ENCODE results near the gene OLA1. TPM values are rescaled to one million over a fixed set of nuclear protein-coding genes. Genes with fewer than 3 reads are reported as not detected.

OLA1 gene
- total RNA-seq, 1 experiment from 2014 or later: 109 TPM

- Mint-ChIP-seq H3K4me1 (peaks cover 18% of the 10 kb centered on the region), H3K27ac (no peak overlapping the region), H3K27me3 (ENCODE audit: low read depth) (peaks cover 24% of the 10 kb centered on the region), H3K9me3 (no peaks in the 10 kb centered on the region), H3K36me3 (no peaks in the 10 kb centered on the region), H3K4me3 (no peak overlapping the region)
- CTCF ChIA-PET: no interaction called here
- no peak for ATAC-seq
- no peak for DNase-seq (ENCODE audit: low spot score)
- POLR2A ChIA-PET: no interaction called here
- no peak for TF ChIP-seq FOXJ3 (CRISPR knock-in tag; IDR thresholded peaks at IDR 0.05; ENCODE audit: borderline replicate concordance)
- no peak for TF ChIP-seq OVOL2 (CRISPR knock-in tag; IDR thresholded peaks at IDR 0.05; ENCODE audit: borderline replicate concordance)
- no peak for TF ChIP-seq TEAD1 (CRISPR knock-in tag; IDR thresholded peaks at IDR 0.05)
- no peak for TF ChIP-seq ZNF219 (CRISPR knock-in tag; IDR thresholded peaks at IDR 0.05; ENCODE audit: borderline replicate concordance)
- TF ChIP-seq ZNF281 (CRISPR knock-in tag; IDR thresholded peaks at IDR 0.05): no peak
- no peak for TF ChIP-seq STAT6 (CRISPR knock-in tag; conservative IDR thresholded peaks at IDR 0.05; ENCODE audit: low read depth)
These were observed 217.1 kb downstream of the OLA1 start for GRCh38 chr2:174031226-174031625.

GRCh38 chr2:174028935-174029334 lies 219.4 kb downstream of the OLA1 start:
- no peak overlapping the region for H3K27ac Mint-ChIP-seq
- no peak overlapping the region for H3K4me3 Mint-ChIP-seq
- H3K27me3 Mint-ChIP-seq (ENCODE audit: low read depth): peaks cover 12% of the 10 kb centered on the region
- no peak for ATAC-seq
- POLR2A ChIA-PET: no interaction called here
- CTCF ChIA-PET: no interaction called here
- no peaks in the 10 kb centered on the region for H3K36me3 Mint-ChIP-seq
- peaks cover 33% of the 10 kb centered on the region for H3K4me1 Mint-ChIP-seq
- DNase-seq (ENCODE audit: low spot score): no peak
- no peaks in the 10 kb centered on the region for H3K9me3 Mint-ChIP-seq
- TF ChIP-seq ZBTB21 (CRISPR knock-in tag; IDR thresholded peaks at IDR 0.05; ENCODE audit: borderline replicate concordance) (no peak), HMGXB4 (CRISPR knock-in tag; IDR thresholded peaks at IDR 0.05) (no peak), PREB (CRISPR knock-in tag; IDR thresholded peaks at IDR 0.05; ENCODE audit: borderline replicate concordance) (no peak), ZNF416 (CRISPR knock-in tag; IDR thresholded peaks at IDR 0.05) (no peak), NR1H2 (CRISPR knock-in tag; IDR thresholded peaks at IDR 0.05) (no peak), GTF2I (CRISPR knock-in tag; conservative IDR thresholded peaks at IDR 0.05) (no peak), NFE2L1 (CRISPR knock-in tag; IDR thresholded peaks at IDR 0.05) (no peak), TP53 (CRISPR knock-in tag; IDR thresholded peaks at IDR 0.05) (no peak), ERG (CRISPR knock-in tag; IDR thresholded peaks at IDR 0.05) (no peak), FOXP1 (CRISPR knock-in tag; IDR thresholded peaks at IDR 0.05; ENCODE audit: borderline replicate concordance) (no peak), ATF2 (CRISPR knock-in tag; IDR thresholded peaks at IDR 0.05; ENCODE audit: borderline replicate concordance, low read depth) (no peak), CREM (CRISPR knock-in tag; IDR thresholded peaks at IDR 0.05) (no peak), SP1 (CRISPR knock-in tag; conservative IDR thresholded peaks at IDR 0.05) (no peak), ZSCAN18 (CRISPR knock-in tag; IDR thresholded peaks at IDR 0.05) (no peak)

Measured in WTC11 (cell line).